ENCODE results near the gene CALML4.

The CALML4 gene

DNA sequence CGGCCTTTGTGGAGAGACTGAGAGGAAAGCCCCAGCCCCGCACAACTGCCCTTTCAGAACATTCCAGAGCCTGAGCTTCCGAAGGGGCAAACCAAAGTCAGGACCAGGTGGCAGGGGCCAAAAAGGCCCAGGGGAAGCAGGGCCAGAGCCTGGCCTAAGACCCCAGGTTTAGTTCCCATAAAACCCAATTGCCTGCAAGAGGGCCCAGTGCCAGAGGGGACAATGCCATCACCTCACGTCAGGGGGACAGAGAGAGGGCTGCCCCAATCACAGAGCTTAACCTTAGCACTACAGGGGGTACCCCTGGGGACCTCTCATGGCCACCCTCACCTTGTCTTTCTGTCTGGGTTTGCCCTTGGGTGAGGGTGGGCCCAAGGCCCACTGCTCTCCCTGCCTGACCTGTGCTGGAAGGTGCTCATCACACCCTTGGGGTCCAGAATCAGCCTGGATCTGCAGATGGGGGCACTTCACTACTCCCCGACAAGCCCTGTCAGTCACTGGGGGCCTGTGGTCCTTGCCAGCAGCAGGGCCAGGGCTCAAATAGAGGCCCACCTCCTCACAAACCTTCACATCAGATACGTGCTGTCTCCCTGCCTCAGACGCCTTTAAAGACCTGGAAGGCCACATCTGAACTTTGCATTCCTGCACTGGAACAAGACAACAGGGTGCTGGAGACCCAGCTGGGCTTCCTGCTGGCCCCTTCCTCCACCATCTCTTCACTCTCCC is 3.8 kb downstream of the CALML4 start:
- TF ChIP-seq, protein P1, sequence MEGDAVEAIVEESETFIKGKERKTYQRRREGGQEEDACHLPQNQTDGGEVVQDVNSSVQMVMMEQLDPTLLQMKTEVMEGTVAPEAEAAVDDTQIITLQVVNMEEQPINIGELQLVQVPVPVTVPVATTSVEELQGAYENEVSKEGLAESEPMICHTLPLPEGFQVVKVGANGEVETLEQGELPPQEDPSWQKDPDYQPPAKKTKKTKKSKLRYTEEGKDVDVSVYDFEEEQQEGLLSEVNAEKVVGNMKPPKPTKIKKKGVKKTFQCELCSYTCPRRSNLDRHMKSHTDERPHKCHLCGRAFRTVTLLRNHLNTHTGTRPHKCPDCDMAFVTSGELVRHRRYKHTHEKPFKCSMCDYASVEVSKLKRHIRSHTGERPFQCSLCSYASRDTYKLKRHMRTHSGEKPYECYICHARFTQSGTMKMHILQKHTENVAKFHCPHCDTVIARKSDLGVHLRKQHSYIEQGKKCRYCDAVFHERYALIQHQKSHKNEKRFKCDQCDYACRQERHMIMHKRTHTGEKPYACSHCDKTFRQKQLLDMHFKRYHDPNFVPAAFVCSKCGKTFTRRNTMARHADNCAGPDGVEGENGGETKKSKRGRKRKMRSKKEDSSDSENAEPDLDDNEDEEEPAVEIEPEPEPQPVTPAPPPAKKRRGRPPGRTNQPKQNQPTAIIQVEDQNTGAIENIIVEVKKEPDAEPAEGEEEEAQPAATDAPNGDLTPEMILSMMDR (IDR thresholded peaks at IDR 0.05): no peak

DNA sequence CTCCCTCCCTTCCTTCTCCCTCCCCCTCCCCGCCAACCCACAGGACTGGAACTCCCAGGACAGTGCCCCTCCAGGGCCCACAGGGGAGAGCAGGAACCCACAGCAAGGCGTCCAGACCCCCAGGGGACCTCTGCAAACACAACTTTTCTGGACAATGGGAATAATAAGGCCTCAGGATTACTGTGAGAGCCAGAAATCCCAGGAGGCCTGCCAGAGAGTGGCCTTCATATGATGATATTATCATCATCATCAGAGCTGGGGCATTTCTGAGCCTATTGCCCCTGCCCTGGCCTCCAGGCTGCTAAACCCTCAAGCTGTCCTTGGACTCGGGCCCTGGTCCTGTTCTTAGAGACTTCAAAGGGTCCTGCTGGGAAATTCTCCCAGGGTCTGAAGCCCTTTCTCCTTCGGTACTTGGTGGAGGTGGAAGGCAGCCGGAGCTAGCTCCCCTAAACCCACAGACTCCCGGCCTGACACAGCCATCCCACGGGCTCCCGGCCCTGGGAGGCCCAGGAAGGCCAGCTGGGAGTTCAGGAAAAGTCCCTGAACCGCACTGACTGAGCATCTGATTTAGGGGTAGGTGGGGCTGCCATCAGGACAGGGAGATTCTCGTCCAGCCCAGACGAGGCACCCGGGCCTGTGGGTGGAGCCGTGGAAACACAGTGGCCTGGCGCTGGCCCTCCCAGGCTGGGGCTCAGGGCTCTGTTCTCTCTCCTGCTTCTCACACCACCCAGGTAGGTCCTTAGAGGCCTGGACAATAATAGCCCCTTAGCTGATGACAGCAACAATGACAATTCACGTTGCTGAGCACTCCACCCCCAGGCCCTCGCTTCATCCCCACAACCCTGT is 4.9 kb downstream of the CALML4 start:
- TF ChIP-seq, protein P1 (IDR thresholded peaks at IDR 0.05): no peak

DNA sequence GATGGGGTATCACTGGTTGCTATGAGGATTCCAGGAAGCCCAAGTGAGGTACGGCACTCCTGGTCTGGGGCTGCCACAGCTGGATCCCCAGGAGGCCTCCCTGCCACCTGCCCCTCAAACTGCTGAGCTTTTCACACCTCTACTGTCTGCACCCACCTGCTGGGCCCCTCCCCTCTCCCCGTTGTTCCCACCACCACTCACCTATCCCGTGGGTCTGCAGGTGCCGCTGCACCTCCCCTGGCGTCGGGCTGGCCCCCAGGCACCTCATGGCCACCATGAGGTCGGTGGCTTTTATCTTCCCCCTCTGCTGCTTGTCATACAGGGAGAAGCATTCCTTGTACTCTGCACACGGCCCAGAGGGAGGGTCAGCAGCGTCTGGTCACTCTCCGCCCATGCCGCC is 5.8 kb downstream of the CALML4 start:
- TF ChIP-seq, protein P1 (IDR thresholded peaks at IDR 0.05): no peak

DNA sequence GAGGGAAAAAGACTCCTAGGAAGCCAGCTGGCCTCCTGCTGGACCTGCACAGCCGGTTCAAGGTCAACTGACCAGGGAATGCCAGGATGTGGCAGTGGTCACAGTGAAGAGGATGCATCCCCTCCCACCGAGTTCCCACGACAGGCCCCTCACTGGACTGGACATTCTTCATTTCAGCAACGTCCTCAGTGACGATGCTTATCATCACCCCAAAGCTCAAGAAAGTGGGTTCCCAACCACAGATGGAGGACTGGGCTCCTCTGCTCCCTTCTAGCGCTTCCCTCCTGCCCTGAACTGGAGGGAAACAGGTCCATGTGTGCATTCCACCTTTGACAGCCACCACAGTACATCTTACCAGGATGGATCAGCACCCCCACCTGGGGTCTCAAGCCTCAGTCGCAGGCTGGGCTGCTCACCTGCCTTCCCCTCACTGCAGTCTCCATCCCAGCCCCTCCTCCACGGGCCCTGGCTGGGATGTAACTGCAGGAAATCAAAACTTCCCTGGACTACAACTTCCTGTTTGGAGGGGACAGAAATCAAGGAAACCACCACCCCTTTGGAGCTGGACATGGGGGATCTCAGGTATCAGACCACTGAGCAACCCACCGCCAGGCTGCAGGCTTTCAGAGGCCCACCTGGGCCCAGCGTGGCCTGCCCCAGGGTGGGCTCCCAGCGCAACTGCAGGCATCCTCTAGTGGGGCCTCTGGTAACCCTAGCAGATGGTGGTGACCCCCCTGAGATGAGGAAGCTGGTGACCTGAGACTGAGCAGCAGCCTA is 7.3 kb downstream of the CALML4 start:
- TF ChIP-seq, protein P1 (IDR thresholded peaks at IDR 0.05): no peak

DNA sequence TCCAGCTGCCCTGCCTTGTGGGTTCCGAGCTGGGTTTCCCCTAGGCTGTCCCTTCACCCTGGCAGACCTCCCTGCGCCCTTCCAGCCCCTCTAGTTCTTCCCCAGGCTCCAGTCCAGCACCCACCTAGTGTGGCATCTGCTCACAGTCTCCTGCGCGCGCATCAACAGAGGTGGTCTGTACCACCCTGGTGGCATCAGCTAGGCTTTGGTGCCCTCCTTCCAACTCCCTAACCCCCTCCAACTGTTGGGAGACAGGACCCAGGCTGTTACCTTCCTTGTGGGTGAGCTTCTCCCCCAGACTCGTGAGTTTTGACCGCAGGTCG is 8.0 kb downstream of the CALML4 start:
- TF ChIP-seq, protein P1 (IDR thresholded peaks at IDR 0.05): no peak

DNA sequence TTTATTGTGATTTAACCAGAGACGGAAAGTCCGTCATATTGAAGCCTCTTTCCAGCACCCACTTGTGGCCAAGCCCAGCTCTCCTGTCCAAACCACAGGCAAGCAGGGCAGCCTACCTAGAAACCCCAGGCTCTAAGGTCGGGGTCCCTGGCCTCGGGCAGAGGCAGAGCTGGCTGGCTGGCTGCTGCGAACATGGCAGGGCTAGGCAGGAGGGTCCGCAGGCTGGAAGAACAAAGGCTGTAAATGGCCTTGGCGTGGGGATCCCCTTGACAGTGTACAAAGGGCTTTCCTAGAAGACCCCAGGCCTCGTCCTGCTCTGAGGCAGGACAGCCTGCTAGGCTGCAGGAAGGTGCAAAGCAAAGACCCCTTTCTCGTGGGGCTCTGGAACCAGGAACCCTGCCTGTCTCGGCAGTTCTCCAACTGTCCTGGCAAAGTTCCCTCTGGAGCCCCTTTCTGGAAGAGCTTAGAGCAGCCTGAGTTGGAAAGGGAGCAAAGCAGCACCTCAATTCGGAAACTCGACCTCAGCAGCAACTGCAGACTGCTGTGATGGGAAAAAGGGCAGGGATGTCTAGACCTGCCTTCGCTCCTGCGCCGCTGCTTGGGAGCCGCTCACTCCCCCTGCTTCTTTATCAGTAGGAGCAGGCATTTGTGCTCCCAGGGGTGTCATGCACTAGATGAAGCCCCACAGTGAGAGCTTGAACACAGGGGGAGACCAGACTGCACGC is 8.5 kb downstream of the CALML4 start:
- TF ChIP-seq, protein P1 (IDR thresholded peaks at IDR 0.05): no peak
